NCI-H2081 treated with DMSO at 0.1 percent for 48 hours (cell line): ENCODE data around the gene CA10.

Experiments
- DNase-seq: peaks from one replicate; lab custom pipeline; 2025; lab: John Stamatoyannopoulos, UW

The CA10 gene

GRCh38 chr17:51765282-51766135 is 393.0 kb downstream of the CA10 start:
- no peak for DNase-seq

DNA sequence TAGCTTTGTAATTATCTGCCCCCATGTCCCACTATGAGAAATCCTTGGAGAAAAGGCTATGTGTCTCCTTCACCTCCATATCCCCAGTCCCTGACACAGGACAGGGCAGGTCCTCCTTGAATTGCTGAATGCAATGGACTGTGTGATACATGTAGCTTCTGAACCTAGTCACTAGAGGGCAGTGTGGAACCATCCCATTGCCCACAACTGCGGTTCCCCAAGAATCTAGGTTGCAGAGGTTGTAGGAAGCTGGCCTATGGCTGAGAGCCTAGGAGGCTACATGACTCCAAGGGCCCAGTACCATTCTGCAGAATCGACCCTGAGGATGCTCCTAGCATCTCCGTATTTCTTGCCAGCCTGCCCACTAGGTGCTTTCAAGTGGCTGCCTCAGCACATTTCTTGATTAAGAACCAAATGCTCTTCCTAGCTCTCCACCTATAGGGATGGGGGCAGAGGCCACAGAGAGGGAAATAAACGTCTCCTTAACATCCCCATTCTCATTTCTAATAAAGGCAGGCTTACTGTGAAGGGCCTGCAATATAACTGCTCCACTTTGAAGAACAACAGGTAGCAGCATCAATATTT is 394.0 kb downstream of the CA10 start:
- DNase-seq: peak; percentile 66

DNA sequence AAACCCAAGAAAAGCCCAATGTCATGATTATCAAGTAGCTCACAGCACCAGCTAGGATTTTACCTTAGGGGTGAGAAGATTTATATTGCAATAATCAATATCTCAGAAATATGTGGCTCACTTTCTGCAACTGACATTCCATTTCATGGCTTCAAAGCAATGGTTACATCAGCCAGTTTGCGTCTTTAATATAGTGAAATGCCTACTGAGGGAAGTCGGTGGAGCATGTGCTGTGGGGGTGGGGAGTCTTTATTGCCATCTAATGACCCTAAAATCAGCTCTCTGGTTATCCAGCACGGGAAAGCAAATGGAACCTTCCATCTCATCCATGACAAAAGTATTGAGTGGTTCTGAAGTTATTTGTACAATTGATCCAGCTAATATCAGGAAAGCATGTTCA is 395.5 kb downstream of the CA10 start:
- no peak for DNase-seq

- DNase-seq: no peak
Observed at GRCh38 chr17:51761105-51761504, 397.4 kb downstream of the CA10 start.

- DNase-seq: no peak
Observed at GRCh38 chr17:51759260-51759659, 399.3 kb downstream of the CA10 start.

DNA sequence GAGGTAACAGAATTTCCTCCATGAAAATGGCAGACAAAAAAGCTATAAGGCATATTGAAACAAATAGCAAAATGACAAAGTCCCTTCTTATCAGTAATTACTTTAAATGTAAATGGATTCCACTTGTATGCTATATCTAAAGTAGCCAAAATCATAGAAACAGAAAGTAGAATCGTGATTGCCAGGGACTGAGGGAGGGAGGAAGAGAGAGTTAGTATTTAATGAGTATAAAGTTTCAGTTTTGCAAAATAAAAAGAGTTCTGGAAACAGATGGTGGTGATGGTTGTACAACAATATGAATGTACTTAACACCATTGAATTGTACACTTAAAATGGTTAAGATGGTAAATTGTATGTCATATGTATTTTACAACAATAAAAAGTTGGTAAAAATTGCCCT is 407.4 kb downstream of the CA10 start:
- DNase-seq: no peak

DNA sequence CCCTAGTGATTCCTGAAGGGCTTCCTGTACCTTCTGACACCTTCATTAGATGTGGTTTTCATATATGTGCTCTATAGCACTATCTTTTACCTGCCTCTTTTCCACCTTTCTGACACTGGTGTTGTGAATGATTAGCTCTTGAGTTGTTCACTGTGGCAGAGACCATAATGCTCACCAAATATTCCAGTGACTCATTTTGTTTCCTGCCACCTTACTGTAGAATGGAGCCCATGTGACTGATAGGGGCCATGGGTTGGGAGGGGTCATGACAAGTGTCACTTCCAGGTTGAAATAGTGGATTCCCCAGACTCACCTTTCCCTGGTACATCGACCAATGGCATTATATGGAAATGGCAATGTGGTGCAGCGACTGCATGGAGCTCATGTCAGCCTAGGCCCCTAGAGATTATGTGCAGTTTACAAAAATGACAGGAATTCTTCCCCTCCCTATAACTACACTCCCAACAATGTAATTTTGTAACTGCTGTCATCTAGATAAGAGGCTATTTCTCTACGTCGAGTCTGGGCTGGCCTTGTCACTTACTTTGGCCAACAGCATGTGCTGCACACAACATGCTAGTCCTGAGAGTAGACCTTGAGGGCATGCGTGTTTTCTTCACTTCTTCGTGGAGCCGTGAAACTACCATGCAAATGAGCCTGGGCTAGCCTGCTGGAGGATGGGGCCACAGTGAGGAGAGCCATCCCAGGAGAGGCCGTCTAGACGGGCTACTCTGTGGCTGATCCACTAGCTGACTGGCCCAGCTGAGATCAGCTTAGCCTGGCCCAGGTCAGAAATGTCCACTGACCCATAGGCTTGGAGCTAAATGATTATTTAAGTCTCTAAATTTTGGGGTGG is 409.5 kb downstream of the CA10 start:
- DNase-seq: no peak

DNA sequence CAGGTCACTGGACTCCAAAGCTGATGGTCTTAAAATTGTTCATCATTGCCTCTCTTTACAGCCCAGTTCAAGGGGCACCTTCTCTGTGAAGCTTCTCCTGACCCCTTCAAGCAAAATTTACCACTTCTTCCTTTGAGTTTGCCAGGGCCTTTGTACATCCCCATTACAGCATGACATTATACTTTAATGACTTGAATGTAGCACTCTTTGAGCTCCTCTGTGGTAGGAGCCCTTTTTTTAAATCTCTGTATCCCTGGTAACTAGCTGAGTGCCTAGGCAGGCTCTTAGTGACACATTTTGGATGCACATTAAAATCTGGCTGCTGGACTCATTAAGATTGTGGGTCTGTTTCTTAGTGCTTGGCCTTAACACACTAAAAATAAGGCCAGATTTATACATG is 412.1 kb downstream of the CA10 start:
- no peak for DNase-seq

DNA sequence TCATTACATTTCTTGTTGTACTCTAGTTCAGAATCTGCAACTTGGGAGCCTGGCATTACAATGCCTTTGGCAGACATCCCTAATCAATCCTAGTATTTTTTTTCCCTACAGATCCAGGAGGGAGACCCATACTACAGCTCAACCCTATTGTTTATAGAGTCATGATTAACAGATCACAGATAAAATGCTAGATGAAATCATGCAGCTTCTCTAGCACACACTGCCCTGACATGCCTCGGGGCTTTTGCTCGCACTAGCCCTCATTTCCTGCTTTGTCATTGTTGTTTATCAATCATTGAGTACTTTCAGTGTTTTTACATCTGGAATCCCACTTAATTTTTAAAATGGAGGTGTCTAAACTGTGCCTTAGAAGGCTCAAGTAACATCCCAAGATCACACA is 412.5 kb downstream of the CA10 start:
- peak; percentile 4 for DNase-seq

GRCh38 chr17:51743477-51743876 is 415.0 kb downstream of the CA10 start:
- no peak for DNase-seq

- DNase-seq: no peak
Observed at GRCh38 chr17:51742571-51742970, 415.9 kb downstream of the CA10 start.

GRCh38 chr17:51741458-51741857 is 417.1 kb downstream of the CA10 start:
- DNase-seq: no peak

- no peak for DNase-seq
Observed at GRCh38 chr17:51740531-51740930, 418.0 kb downstream of the CA10 start.

- DNase-seq: peak; percentile 68
Observed at GRCh38 chr17:51739245-51739886, 419.1 kb downstream of the CA10 start.

DNA sequence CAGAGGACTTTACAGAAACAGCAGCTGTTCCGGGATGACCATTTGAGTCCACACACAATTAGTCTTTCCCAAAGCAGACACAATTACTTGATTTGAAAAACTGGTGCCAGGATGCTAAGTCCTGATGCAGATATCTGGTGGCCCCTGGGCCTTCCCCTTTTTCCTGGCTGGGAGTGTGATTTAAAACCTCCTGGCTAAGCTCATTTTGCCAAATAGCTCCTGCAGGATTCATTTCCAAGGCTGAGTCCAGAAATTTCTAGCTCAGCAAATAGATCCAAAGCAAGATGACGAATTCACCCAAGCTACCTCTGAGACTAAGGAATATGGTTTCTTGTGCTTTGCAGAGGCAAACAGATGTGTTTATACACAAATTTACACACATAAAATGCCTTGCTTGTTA is 422.2 kb downstream of the CA10 start:
- no peak for DNase-seq

- no peak for DNase-seq
Observed at GRCh38 chr17:51734976-51735375, 423.5 kb downstream of the CA10 start.

GRCh38 chr17:51734462-51734861 is 424.1 kb downstream of the CA10 start:
- DNase-seq: no peak

GRCh38 chr17:51733166-51733565 is 425.3 kb downstream of the CA10 start:
- DNase-seq: no peak

DNA sequence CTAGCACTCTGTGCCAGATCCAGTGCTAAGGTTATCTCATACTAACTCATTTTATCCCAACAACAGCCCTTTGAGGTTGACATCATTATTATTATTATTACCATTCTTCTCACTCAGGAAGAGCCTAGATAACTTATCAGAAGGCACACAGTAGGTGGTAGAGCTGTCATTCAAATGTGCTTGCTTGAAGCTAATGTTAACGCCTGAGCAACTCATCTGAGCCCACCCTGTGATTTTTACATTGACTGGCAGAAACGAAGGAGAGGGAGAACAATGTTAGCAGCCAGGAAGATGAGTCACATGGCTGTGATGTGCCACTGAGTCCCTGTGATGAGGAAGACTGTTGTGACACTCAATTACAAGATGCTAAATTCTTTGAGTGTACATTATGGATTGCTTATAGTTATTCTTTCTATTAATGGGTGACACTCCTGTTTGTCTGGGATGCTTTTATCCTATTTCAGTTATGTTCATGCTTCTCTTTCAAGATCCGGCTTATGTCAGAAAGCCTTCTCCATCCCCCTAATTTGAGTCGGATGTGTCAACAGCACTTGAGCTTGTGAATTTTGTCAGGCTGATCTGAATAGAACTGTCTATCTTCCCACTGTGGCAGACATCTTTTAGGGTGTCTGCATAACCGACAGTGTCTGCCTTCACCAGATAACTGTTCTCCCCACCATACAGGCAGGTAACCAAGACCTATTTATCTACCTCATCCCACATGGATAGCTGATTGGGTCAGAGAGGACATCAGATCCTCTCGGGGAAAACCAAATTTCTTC is 426.4 kb downstream of the CA10 start:
- DNase-seq: no peak

DNA sequence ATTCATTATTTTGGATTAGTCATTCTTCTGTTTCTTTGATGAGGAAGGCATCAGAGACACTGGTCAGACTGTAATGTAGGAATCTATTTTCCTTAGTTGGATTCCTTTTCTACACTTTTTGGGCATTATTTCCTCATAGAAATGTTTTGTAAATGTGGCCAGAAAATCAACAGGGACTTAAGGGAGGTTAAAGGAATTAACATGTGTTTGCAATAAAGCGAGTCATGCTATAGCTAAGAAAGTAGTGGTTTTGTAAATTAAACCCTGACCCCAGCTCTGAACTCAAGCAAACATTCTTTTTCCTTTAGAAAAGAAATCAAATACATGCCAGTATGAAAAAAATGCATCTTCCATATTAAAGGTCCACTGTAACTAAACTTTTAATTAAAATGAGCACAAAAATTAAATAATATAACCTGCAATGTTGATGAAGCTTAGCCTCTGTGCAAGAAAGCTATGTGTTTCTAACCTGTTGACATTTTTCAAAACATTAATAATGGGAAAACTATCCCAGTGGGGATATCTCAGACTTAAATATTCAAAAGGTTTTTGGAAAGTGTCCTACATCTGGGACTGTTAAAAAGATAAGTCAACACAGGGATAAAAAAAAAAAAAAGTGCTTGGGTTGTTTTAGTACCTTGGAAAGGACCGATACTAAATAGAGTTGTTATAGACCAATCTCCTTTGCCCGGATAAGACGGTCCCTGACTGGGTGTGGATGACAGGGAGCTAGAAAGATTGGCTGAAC is 428.0 kb downstream of the CA10 start:
- no peak for DNase-seq

DNA sequence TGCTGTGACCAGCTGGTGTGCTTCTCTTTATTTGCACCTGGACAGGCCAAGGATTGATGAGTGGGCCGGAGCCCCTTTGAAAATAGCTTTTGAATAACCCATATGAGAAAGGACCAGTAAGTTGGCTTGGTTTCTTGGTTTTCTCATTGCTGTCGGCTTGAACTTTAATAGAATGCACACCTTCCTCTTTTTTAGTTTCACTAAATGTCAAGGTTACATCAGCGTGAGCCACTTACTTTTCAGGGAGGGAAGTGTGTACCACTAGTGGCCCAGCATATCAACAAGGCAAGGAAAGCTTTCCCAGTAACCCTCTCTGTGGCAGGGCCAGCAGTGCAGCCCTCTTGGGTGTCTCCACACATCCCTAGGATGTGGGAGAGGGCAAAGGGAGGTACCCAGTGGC is 433.3 kb downstream of the CA10 start:
- DNase-seq: no peak
